ENCODE results near the gene TLX3. TPM values are rescaled to one million over a fixed set of nuclear protein-coding genes. Genes with fewer than 3 reads are reported as not detected.

TLX3 gene
- total RNA-seq, 1 experiment from 2014 or later, result not detected

DNA sequence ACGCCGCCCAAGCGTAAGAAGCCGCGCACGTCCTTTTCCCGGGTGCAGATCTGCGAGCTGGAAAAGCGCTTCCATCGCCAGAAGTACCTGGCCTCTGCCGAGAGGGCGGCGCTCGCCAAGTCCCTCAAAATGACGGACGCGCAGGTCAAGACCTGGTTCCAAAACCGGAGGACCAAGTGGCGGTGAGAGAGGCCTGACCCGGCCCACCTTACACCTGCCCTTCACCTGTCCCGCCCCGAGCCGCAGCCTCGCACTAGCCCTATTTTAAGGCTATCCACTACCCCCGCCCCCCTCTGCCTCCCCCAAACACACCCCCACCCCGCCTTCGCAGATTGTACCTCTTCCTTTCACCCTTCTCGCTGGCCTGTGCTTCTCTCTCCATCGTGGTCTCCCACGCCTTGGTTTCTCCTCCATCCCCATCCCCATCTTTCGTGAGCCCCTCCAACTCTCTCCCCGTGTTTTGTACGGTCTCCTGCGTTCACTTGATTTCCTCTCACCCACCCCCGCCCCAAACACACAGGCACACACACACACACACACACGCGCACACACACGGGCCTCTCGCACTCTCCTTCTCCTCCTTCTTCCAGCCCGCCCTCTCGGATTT lies 1.3 kb downstream of the TLX3 start:
- intact Hi-C loops (cut with micrococcal nuclease; ENCODE audit: unreplicated experiment), result no loop called here
- H3K4me1 ChIP-seq (replicated peaks; ENCODE audit: insufficient read depth), result no peaks in the 10 kb centered on the region
- H3K9me3 ChIP-seq (ENCODE audit: insufficient read depth, low read depth), result no peaks in the 10 kb centered on the region
- H4K20me1 ChIP-seq (ENCODE audit: insufficient read depth), result no peaks in the 10 kb centered on the region
- no peak overlapping the region for H2AFZ ChIP-seq
- H3F3A ChIP-seq (ENCODE audit: insufficient read depth, low read depth), result no peaks in the 10 kb centered on the region
- ChIA-PET POLR2A (ENCODE audit: unreplicated experiment) (no interaction called here), CTCF (no interaction called here)
- no TSS peak for BruUV-seq (replicated peaks)
- H3K27ac ChIP-seq, result no peak overlapping the region
- DNase-seq, result no peak
- no peak overlapping the region for H3K4me3 ChIP-seq
- H3K27me3 ChIP-seq (ENCODE audit: insufficient read depth, low read depth), result peaks cover 8% of the 10 kb centered on the region; the same call in 1 of the 2 replicates
- H3K4me2 ChIP-seq, result no peak overlapping the region
- no peaks in the 10 kb centered on the region for H3K36me3 ChIP-seq (ENCODE audit: low read depth)
- H3K79me2 ChIP-seq (ENCODE audit: low read depth), result no peaks in the 10 kb centered on the region
- no peaks in the 10 kb centered on the region for H3K9me2 ChIP-seq (ENCODE audit: insufficient read depth)
- no peak for TF ChIP-seq EZH2 (IDR thresholded peaks at IDR 0.05; ENCODE audit: low read depth)
- TF ChIP-seq, protein P1, sequence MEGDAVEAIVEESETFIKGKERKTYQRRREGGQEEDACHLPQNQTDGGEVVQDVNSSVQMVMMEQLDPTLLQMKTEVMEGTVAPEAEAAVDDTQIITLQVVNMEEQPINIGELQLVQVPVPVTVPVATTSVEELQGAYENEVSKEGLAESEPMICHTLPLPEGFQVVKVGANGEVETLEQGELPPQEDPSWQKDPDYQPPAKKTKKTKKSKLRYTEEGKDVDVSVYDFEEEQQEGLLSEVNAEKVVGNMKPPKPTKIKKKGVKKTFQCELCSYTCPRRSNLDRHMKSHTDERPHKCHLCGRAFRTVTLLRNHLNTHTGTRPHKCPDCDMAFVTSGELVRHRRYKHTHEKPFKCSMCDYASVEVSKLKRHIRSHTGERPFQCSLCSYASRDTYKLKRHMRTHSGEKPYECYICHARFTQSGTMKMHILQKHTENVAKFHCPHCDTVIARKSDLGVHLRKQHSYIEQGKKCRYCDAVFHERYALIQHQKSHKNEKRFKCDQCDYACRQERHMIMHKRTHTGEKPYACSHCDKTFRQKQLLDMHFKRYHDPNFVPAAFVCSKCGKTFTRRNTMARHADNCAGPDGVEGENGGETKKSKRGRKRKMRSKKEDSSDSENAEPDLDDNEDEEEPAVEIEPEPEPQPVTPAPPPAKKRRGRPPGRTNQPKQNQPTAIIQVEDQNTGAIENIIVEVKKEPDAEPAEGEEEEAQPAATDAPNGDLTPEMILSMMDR (conservative IDR thresholded peaks at IDR 0.05), result no peak

DNA sequence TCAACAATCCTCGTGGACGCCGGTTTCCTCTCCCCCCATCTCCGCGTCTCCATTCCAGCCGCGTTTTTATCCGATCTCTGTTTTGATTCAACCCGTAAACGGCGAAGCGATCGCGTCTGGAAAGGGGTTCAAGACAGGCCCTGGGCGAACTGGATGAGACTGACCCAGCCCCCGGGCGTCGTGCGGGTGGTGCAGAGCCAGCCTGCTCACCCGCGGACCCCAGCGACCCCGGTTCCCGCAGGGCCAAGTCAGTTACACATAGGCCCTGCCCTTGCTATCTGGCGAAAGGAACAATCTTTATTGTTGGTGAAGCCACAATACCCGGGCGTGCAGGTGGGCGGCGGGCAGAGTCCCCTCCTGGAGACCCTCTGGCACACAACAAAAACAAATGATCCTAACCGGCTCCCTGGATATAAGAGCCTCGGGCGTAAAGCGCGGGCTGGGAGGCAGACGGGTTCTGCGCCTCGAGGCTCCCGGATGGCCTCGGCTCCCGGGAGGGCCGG lies 1.8 kb downstream of the TLX3 start:
- H3F3A ChIP-seq (ENCODE audit: insufficient read depth, low read depth), result no peaks in the 10 kb centered on the region
- H3K9me3 ChIP-seq (ENCODE audit: insufficient read depth, low read depth), result no peaks in the 10 kb centered on the region
- no peak for DNase-seq
- H3K27me3 ChIP-seq (ENCODE audit: insufficient read depth, low read depth), result peaks cover 8% of the 10 kb centered on the region; the same call in 1 of the 2 replicates
- BruUV-seq (replicated peaks), result no TSS peak
- TF ChIP-seq EZH2 (IDR thresholded peaks at IDR 0.05; ENCODE audit: low read depth), result no peak
- TF ChIP-seq, protein P1 (conservative IDR thresholded peaks at IDR 0.05), result no peak
- ChIA-PET CTCF (no interaction called here), POLR2A (ENCODE audit: unreplicated experiment) (no interaction called here)
- H2AFZ ChIP-seq, result no peak overlapping the region
- H3K4me2 ChIP-seq, result no peak overlapping the region
- H3K4me1 ChIP-seq (replicated peaks; ENCODE audit: insufficient read depth), result no peaks in the 10 kb centered on the region
- no peak overlapping the region for H3K4me3 ChIP-seq
- H4K20me1 ChIP-seq (ENCODE audit: insufficient read depth), result no peaks in the 10 kb centered on the region
- H3K79me2 ChIP-seq (ENCODE audit: low read depth), result no peaks in the 10 kb centered on the region
- no peaks in the 10 kb centered on the region for H3K9me2 ChIP-seq (ENCODE audit: insufficient read depth)
- H3K27ac ChIP-seq, result no peak overlapping the region
- intact Hi-C loops (cut with micrococcal nuclease; ENCODE audit: unreplicated experiment), result no loop called here
- no peaks in the 10 kb centered on the region for H3K36me3 ChIP-seq (ENCODE audit: low read depth)

DNA sequence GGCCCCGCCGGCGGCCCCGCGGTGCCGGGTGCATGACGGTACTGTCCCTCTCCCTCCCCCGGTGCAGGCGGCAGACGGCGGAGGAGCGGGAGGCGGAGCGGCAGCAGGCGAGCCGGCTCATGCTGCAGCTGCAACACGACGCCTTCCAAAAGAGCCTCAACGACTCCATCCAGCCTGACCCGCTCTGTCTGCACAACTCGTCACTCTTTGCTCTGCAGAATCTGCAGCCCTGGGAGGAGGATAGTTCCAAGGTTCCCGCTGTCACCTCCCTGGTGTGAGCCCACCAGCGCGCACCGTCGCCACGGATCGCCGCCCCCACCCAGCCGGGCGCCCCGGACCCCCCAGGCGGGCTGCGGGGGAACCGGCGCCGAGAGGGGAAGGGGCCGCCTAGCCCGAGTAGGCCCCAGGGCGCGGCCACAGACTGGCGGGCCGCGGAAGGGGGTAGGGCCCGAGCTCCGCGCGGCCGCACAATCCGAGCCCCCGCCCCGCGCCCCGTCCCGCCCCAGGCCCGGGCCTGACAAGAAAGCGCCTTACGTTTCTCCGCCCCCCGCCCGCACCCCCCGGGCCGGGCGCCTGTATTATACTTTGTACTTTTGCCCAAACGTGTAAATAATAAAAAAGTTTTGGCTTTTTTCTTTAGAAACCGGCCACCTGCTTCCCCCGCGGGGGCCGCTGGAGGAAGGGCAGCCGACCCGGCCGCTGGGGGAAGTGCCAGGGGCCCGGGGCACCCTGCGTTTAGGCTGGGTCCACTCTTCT lies 2.5 kb downstream of the TLX3 start:
- no TSS peak for BruUV-seq (replicated peaks)
- CTCF ChIA-PET, result no interaction called here

More for the DNA sequence above, 2.5 kb downstream of the TLX3 start:
- peak in 1 of 2 experiments; percentile 25 for DNase-seq
- no peak overlapping the region for H3K4me3 ChIP-seq
- H4K20me1 ChIP-seq (ENCODE audit: insufficient read depth), result no peaks in the 10 kb centered on the region
- H3K9me3 ChIP-seq (ENCODE audit: insufficient read depth, low read depth), result no peaks in the 10 kb centered on the region
- POLR2A ChIA-PET (ENCODE audit: unreplicated experiment), result no interaction called here
- H3F3A ChIP-seq (ENCODE audit: insufficient read depth, low read depth), result no peaks in the 10 kb centered on the region
- no peaks in the 10 kb centered on the region for H3K79me2 ChIP-seq (ENCODE audit: low read depth)
- peaks cover 8% of the 10 kb centered on the region; the same call in 1 of the 2 replicates for H3K27me3 ChIP-seq (ENCODE audit: insufficient read depth, low read depth)
- H3K27ac ChIP-seq, result no peak overlapping the region
- H3K4me1 ChIP-seq (replicated peaks; ENCODE audit: insufficient read depth), result no peaks in the 10 kb centered on the region
- no peaks in the 10 kb centered on the region for H3K36me3 ChIP-seq (ENCODE audit: low read depth)
- intact Hi-C loops (cut with micrococcal nuclease; ENCODE audit: unreplicated experiment), result no loop called here
- TF ChIP-seq, protein P1 (conservative IDR thresholded peaks at IDR 0.05), result no peak
- TF ChIP-seq EZH2 (IDR thresholded peaks at IDR 0.05; ENCODE audit: low read depth), result no peak
- H2AFZ ChIP-seq, result no peak overlapping the region
- H3K9me2 ChIP-seq (ENCODE audit: insufficient read depth), result no peaks in the 10 kb centered on the region
- H3K4me2 ChIP-seq, result no peak overlapping the region
